IMR-90 (cell line): ENCODE results near the gene NRDC. TPM values are rescaled to one million over a fixed set of nuclear protein-coding genes. Genes with fewer than 3 reads are reported as not detected.

Experiments used
- ATAC-seq: fragments of 200-7000 bp; cut with Tn5 transposase; 2 replicates; pipeline ENCODE4 v1.9.1; 2020; ENCODE audit warnings: low read depth, mild to moderate bottlenecking, moderate library complexity
- BruUV-seq: library from RNA; stranded (reverse); fragments of 400-500 nt; replicated peaks from 2 replicates; lab custom pipeline; 2021; lab: Mats Ljungman, UMichigan
- CTCF ChIA-PET: fragments of 300-600 bp; formaldehyde crosslinking; extraction: SDS; loops from one replicate; lab custom pipeline; 2021; ENCODE audit warnings: antibody characterized with exemption; lab: Yijun Ruan, JAX
- POLR2A ChIA-PET: fragments of 300-600 bp; sonication (Branson Sonifier 250); formaldehyde crosslinking; loops from one replicate; lab custom pipeline; 2022; ENCODE audit warnings: antibody characterized with exemption; ENCODE audit not compliant: unreplicated experiment; lab: Charles Lee
- DNase-seq: peaks from one replicate; pipeline ENCODE4 v3.0.0; 2013
- H2AFZ ChIP-seq: replicated peaks from 2 replicates; pipeline ENCODE3; 2013; ENCODE audit warnings: low read length, mild to moderate bottlenecking; ENCODE audit not compliant: poor library complexity
- H2AK5ac ChIP-seq: 2 replicates; pipeline ENCODE4 v1.6.1; 2013; ENCODE audit warnings: low read depth, low read length, inconsistent platforms
- H2AK9ac ChIP-seq: replicated peaks from 2 replicates; pipeline ENCODE3; 2013; ENCODE audit warnings: mild to moderate bottlenecking, low read depth, low read length, moderate library complexity; ENCODE audit not compliant: poor library complexity
- H2BK120ac ChIP-seq: 2 replicates; pipeline ENCODE4 v1.6.1; 2013; ENCODE audit warnings: low read depth, low read length, inconsistent platforms
- H2BK15ac ChIP-seq: 3 replicates; pipeline ENCODE4 v1.6.1; 2013; ENCODE audit warnings: low read depth, low read length, inconsistent platforms
- H2BK20ac ChIP-seq: 2 replicates; pipeline ENCODE4 v1.6.1; 2013; ENCODE audit warnings: low read depth, mild to moderate bottlenecking, inconsistent platforms, low read length, moderate library complexity
- H2BK5ac ChIP-seq: 2 replicates; pipeline ENCODE4 v1.6.1; 2013; ENCODE audit warnings: mild to moderate bottlenecking, low read depth, low read length, inconsistent platforms; ENCODE audit not compliant: poor library complexity, severe bottlenecking
- H3K14ac ChIP-seq: replicated peaks from 2 replicates; pipeline ENCODE4 v1.6.1; 2013; ENCODE audit warnings: low read depth, low read length, inconsistent platforms
- H3K18ac ChIP-seq: 2 replicates; pipeline ENCODE4 v1.6.1; 2013; ENCODE audit warnings: low read depth, low read length, control low read depth
- H3K23ac ChIP-seq: 2 replicates; pipeline ENCODE4 v1.6.1; 2013; ENCODE audit warnings: low read depth, low read length, inconsistent platforms
- H3K27ac ChIP-seq: 2 replicates; pipeline ENCODE4 v1.5.1; 2013; ENCODE audit warnings: mild to moderate bottlenecking, control low read depth, low read length; ENCODE audit not compliant: insufficient read depth
- H3K27me3 ChIP-seq: 2 replicates; pipeline ENCODE4 v1.6.1; 2013; ENCODE audit warnings: low read length; ENCODE audit not compliant: control insufficient read depth, insufficient read depth
- H3K36me3 ChIP-seq: 2 replicates; pipeline ENCODE4 v1.6.1; 2013; ENCODE audit warnings: low read length, mixed read lengths; ENCODE audit not compliant: control insufficient read depth, insufficient read depth
- H3K4ac ChIP-seq: 2 replicates; pipeline ENCODE4 v1.6.1; 2013; ENCODE audit warnings: low read depth, low read length, inconsistent platforms
- H3K4me1 ChIP-seq: 2 replicates; pipeline ENCODE4 v1.6.1; 2013; ENCODE audit warnings: low read length, mixed read lengths; ENCODE audit not compliant: control insufficient read depth, insufficient read depth
- H3K4me2 ChIP-seq: 2 replicates; pipeline ENCODE4 v1.6.1; 2013; ENCODE audit warnings: low read depth, mild to moderate bottlenecking, control low read depth, low read length, moderate library complexity
- H3K4me3 ChIP-seq: 2 replicates; pipeline ENCODE4 v1.5.1; 2013; ENCODE audit warnings: low read depth, mild to moderate bottlenecking, control low read depth, low read length, moderate library complexity; ENCODE audit not compliant: insufficient read depth
- H3K56ac ChIP-seq: 2 replicates; pipeline ENCODE4 v1.6.1; 2013; ENCODE audit warnings: low read length, inconsistent platforms; ENCODE audit not compliant: insufficient read depth; ENCODE audit errors: extremely low read depth
- H3K79me1 ChIP-seq, 2 experiments: 2 replicates each; pipeline ENCODE4 v1.6.1; 2013; ENCODE audit warnings: low read length in 2 of 2, inconsistent platforms in 1 of 2, low read depth in 1 of 2
- H3K9ac ChIP-seq: 2 replicates; pipeline ENCODE4 v1.6.1; 2013; ENCODE audit warnings: low read depth, low read length, control low read depth
- H3K9me1 ChIP-seq: 2 replicates; pipeline ENCODE4 v1.6.1; 2013; ENCODE audit warnings: low read length, inconsistent platforms; ENCODE audit not compliant: insufficient read depth
- H3K9me3 ChIP-seq: 2 replicates; pipeline ENCODE4 v1.6.1; 2013; ENCODE audit warnings: low read length; ENCODE audit not compliant: control insufficient read depth, insufficient read depth
- H4K20me1 ChIP-seq: 2 replicates; pipeline ENCODE4 v1.6.1; 2013; ENCODE audit warnings: low read length, inconsistent platforms; ENCODE audit not compliant: insufficient read depth
- H4K5ac ChIP-seq: 2 replicates; pipeline ENCODE4 v1.6.1; 2013; ENCODE audit warnings: mild to moderate bottlenecking, low read depth, low read length, control low read depth
- H4K8ac ChIP-seq, 2 experiments: 2 replicates each; pipeline ENCODE4 v1.6.1; 2013; ENCODE audit warnings: low read depth in 2 of 2, low read length in 2 of 2, control low read depth in 1 of 2, inconsistent platforms in 1 of 2
- H4K91ac ChIP-seq: 2 replicates; pipeline ENCODE4 v1.6.1; 2013; ENCODE audit warnings: low read depth, low read length, inconsistent platforms; ENCODE audit not compliant: insufficient read depth
- BHLHE40 ChIP-seq: fragments of 150-350 bp; IDR thresholded peaks from 2 replicates; pipeline ENCODE4 v1.6.1; 2016; ENCODE audit warnings: mild to moderate bottlenecking, low read depth, low read length
- CEBPB ChIP-seq: IDR thresholded peaks from 2 replicates; pipeline ENCODE4 v1.6.1; 2012; ENCODE audit warnings: low read depth, low read length, improper control_type of control experiment
- FOS ChIP-seq: fragments of 150-350 bp; IDR thresholded peaks from 2 replicates; pipeline ENCODE4 v1.6.1; 2016; ENCODE audit warnings: low read depth, low read length
- MAFK ChIP-seq: IDR thresholded peaks from 2 replicates; pipeline ENCODE4 v1.6.1; 2012; ENCODE audit warnings: low read depth, low read length, improper control_type of control experiment
- POLR2A ChIP-seq: IDR thresholded peaks from 2 replicates; pipeline ENCODE4 v1.6.1; 2012; ENCODE audit warnings: mild to moderate bottlenecking, low read depth, low read length
- RAD21 ChIP-seq: IDR thresholded peaks from 2 replicates; pipeline ENCODE4 v1.6.1; 2012; ENCODE audit warnings: low read length, improper control_type of control experiment
- RCOR1 ChIP-seq: IDR thresholded peaks from 2 replicates; pipeline ENCODE4 v1.6.1; 2012; ENCODE audit warnings: mild to moderate bottlenecking, low read length, improper control_type of control experiment; ENCODE audit not compliant: insufficient replicate concordance
- RFX5 ChIP-seq: IDR thresholded peaks from 2 replicates; pipeline ENCODE4 v1.8.0; 2012; ENCODE audit warnings: low read depth, mild to moderate bottlenecking, low read length, moderate library complexity
- USF2 ChIP-seq: fragments of 150-350 bp; IDR thresholded peaks from 2 replicates; pipeline ENCODE4 v1.6.1; 2017; ENCODE audit warnings: mild to moderate bottlenecking, antibody characterized with exemption, low read length, low read depth
- WGBS, 2 experiments: methylation state at CpG; one replicate each; pipeline versions ENCODE4 v1.1.5 to v1.1.7; 2013; ENCODE audit warnings: missing lambda C conversion rate in 2 of 2; ENCODE audit not compliant: insufficient read length in 1 of 2; ENCODE audit errors: extremely low coverage in 2 of 2; 5-methylcytosine and 5-hydroxymethylcytosine counted together
- dilution Hi-C: fragments of 300-500 bp; cut with HindIII; formaldehyde crosslinking; loops from one replicate; pipeline ENCODE4 v1.14.3; 2018; ENCODE audit warnings: low sequenced_read_pairs; ENCODE audit not compliant: unreplicated experiment
- in situ Hi-C: fragments of 300-500 bp; cut with MboI; formaldehyde crosslinking; loops from 3 replicates; pipeline ENCODE4 v1.14.3; 2019; ENCODE audit warnings: low sequenced_read_pairs, inconsistent platforms, mixed read lengths
- intact Hi-C: fragments of 100-400 bp; cut with micrococcal nuclease; formaldehyde crosslinking; loops from 2 replicates; pipeline ENCODE4 v1.10.0; 2022
- polyA plus RNA-seq, 3 experiments: library from polyadenylated mRNA; depleted of rRNA; stranded (reverse); fragments of >200 nt; gene quantifications; 2 replicates each; pipeline ENCODE4 v1.2.3, GENCODE V29; 2012; ENCODE audit warnings: low replicate concordance in 1 of 3
- total RNA-seq: library from RNA; depleted of rRNA; stranded (reverse); fragments of >200 nt; gene quantifications from 2 replicates; pipeline ENCODE4 v1.2.3, GENCODE V29; 2012
- TF ChIP-seq, protein P1 (sequence below): fragments of 150-350 bp; IDR thresholded peaks from 2 replicates; pipeline ENCODE4 v1.6.1; 2016; ENCODE audit warnings: low read depth, mild to moderate bottlenecking, low read length, moderate library complexity, borderline replicate concordance
- TF ChIP-seq, protein P2 (sequence below): conservative IDR thresholded peaks from 2 replicates; pipeline ENCODE4 v1.5.1; 2012; ENCODE audit warnings: mild to moderate bottlenecking, low read depth, low read length, improper control_type of control experiment

Gene NRDC
- total and polyA plus RNA-seq, 2 of the 4 experiments (the other 2 are of a cell fraction): 75.8 to 84.7 TPM

DNA sequence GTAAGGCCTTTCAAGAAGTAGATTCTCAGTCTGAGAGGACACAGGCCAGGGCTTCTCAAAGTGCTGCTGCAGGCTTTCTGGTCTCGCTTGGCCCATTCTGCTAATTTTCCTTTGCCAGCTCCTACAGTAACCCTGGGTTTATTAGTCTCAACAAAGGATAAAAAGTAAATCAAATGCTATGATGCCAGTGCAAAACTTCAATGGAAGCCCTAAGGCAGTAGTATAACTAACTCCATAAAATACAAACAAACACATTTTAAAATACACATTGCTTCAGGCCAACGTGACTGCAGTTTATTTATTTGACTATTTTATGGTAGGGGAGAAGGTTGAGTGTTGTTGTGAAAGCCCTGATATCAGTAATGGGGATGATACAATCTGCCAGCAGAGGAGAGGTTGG lies 89.6 kb downstream of the NRDC start:
- CTCF ChIA-PET: no interaction called here

More for the DNA sequence above, 89.6 kb downstream of the NRDC start:
- Histone ChIP-seq H4K5ac (no peak overlapping the region), H2AK9ac (no peak overlapping the region), H3K9me3 (no peaks in the 10 kb centered on the region), H2BK20ac (no peak overlapping the region), H2AK5ac (no peak overlapping the region), H2BK15ac (no peak overlapping the region), H3K4me2 (no peak overlapping the region), H2BK5ac (no peak overlapping the region), H4K91ac (no peak overlapping the region), H3K4me1 (peaks cover 6% of the 10 kb centered on the region), H3K14ac (no peak overlapping the region), H3K27me3 (no peaks in the 10 kb centered on the region), H3K18ac (no peak overlapping the region), H3K56ac (no peak overlapping the region), H2AFZ (no peak overlapping the region), H3K79me1 (peaks cover 0 to 23% of the 10 kb centered on the region in 2 experiments; a peak in 3 of 4 replicates), H3K36me3 (peaks cover 64% of the 10 kb centered on the region), H3K9me1 (peaks cover 13% of the 10 kb centered on the region), H4K20me1 (peaks cover 13% of the 10 kb centered on the region), H3K4ac (no peak overlapping the region), H2BK120ac (no peak overlapping the region), H3K23ac (no peak overlapping the region), H3K4me3 (no peak overlapping the region), H3K27ac (no peak overlapping the region), H4K8ac (no peak overlapping the region), H3K9ac (no peak overlapping the region)
- BruUV-seq: no TSS peak
- no peak for TF ChIP-seq RAD21
- TF ChIP-seq, protein P1, sequence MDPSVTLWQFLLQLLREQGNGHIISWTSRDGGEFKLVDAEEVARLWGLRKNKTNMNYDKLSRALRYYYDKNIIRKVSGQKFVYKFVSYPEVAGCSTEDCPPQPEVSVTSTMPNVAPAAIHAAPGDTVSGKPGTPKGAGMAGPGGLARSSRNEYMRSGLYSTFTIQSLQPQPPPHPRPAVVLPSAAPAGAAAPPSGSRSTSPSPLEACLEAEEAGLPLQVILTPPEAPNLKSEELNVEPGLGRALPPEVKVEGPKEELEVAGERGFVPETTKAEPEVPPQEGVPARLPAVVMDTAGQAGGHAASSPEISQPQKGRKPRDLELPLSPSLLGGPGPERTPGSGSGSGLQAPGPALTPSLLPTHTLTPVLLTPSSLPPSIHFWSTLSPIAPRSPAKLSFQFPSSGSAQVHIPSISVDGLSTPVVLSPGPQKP: no peak
- TF ChIP-seq RCOR1: no peak
- TF ChIP-seq POLR2A: no peak
- no peak for TF ChIP-seq FOS
- no peak for TF ChIP-seq MAFK
- no peak for TF ChIP-seq BHLHE40
- no peak for TF ChIP-seq USF2
- TF ChIP-seq, protein P2, sequence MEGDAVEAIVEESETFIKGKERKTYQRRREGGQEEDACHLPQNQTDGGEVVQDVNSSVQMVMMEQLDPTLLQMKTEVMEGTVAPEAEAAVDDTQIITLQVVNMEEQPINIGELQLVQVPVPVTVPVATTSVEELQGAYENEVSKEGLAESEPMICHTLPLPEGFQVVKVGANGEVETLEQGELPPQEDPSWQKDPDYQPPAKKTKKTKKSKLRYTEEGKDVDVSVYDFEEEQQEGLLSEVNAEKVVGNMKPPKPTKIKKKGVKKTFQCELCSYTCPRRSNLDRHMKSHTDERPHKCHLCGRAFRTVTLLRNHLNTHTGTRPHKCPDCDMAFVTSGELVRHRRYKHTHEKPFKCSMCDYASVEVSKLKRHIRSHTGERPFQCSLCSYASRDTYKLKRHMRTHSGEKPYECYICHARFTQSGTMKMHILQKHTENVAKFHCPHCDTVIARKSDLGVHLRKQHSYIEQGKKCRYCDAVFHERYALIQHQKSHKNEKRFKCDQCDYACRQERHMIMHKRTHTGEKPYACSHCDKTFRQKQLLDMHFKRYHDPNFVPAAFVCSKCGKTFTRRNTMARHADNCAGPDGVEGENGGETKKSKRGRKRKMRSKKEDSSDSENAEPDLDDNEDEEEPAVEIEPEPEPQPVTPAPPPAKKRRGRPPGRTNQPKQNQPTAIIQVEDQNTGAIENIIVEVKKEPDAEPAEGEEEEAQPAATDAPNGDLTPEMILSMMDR: no peak
- TF ChIP-seq RFX5: no peak
- no peak for TF ChIP-seq CEBPB
- in situ Hi-C loops (no loop called here), dilution Hi-C loops (no loop called here), intact Hi-C loops (no loop called here)
- no CpG with 5 or more reads among the region's 2 CpGs for WGBS, 2 experiments
- ATAC-seq: no peak
- DNase-seq: no peak
- POLR2A ChIA-PET: no interaction called here
